MCF 10A (cell line): Measurements from ENCODE around the gene NCMAP. TPM values are rescaled to one million over a fixed set of nuclear protein-coding genes. Genes with fewer than 3 reads are reported as not detected.
A peak's percentile ranks its signal among the peaks of the same experiment; 100 is the strongest.
"Not testable (repeated sequence)": the region's sequence is repeated elsewhere in the genome, so short reads cannot be mapped to it uniquely, and the experiment has no call there.

Experiments
- BruUV-seq: library from RNA; stranded (reverse); fragments of 400-500 nt; replicated peaks from 2 replicates; lab custom pipeline; 2021; lab: Mats Ljungman, UMichigan
- CTCF ChIA-PET: fragments of 300-600 bp; sonication (Branson Sonifier 250); formaldehyde crosslinking; extraction: SDS; loops from one replicate; lab custom pipeline; 2021; ENCODE audit warnings: antibody characterized with exemption, inconsistent platforms; lab: Yijun Ruan, JAX
- POLR2A ChIA-PET: fragments of 300-600, 350-650 bp; sonication (Branson Sonifier 250); formaldehyde crosslinking; extraction: SDS; loops from one replicate; lab custom pipeline; 2020; ENCODE audit warnings: antibody characterized with exemption, inconsistent platforms; lab: Yijun Ruan, JAX
- DNase-seq: peaks from one replicate; pipeline ENCODE4 v3.0.0-alpha.2; 2018; ENCODE audit not compliant: unreplicated experiment
- H3K27ac Mint-ChIP-seq: one replicate; pipeline ENCODE4 v1.8.0; 2022; ENCODE audit warnings: mild to moderate bottlenecking, low read depth, mixed read lengths; ENCODE audit not compliant: unreplicated experiment
- H3K27me3 Mint-ChIP-seq: one replicate; pipeline ENCODE4 v1.8.0; 2022; ENCODE audit warnings: mixed read lengths; ENCODE audit not compliant: insufficient read depth, unreplicated experiment
- H3K36me3 Mint-ChIP-seq: one replicate; pipeline ENCODE4 v1.8.0; 2022; ENCODE audit warnings: mild to moderate bottlenecking, moderate library complexity, mixed read lengths; ENCODE audit not compliant: insufficient read depth, unreplicated experiment
- H3K4me1 Mint-ChIP-seq: one replicate; pipeline ENCODE4 v1.8.0; 2022; ENCODE audit warnings: mixed read lengths; ENCODE audit not compliant: insufficient read depth, unreplicated experiment
- H3K4me3 Mint-ChIP-seq: one replicate; pipeline ENCODE4 v1.8.0; 2022; ENCODE audit warnings: mild to moderate bottlenecking, moderate library complexity, mixed read lengths; ENCODE audit not compliant: unreplicated experiment
- H3K9me3 Mint-ChIP-seq: one replicate; pipeline ENCODE4 v1.8.0; 2022; ENCODE audit warnings: mixed read lengths; ENCODE audit not compliant: unreplicated experiment
- intact Hi-C: fragments of 100-400 bp; cut with micrococcal nuclease; formaldehyde crosslinking; loops from 2 replicates; pipeline ENCODE4 v1.14.1; 2022
- total RNA-seq: library from RNA; stranded (reverse); gene quantifications from 2 replicates; pipeline ENCODE4 v1.2.3, GENCODE V29; 2022
- TF ChIP-seq, protein P1 (sequence below): fragments of 200-600 bp; IDR thresholded peaks from one replicate; pipeline ENCODE4 v1.8.0; 2022; ENCODE audit warnings: antibody characterized with exemption, mild to moderate bottlenecking; ENCODE audit not compliant: unreplicated experiment

NCMAP gene
- total RNA-seq, 1 experiment from 2014 or later: not detected

DNA sequence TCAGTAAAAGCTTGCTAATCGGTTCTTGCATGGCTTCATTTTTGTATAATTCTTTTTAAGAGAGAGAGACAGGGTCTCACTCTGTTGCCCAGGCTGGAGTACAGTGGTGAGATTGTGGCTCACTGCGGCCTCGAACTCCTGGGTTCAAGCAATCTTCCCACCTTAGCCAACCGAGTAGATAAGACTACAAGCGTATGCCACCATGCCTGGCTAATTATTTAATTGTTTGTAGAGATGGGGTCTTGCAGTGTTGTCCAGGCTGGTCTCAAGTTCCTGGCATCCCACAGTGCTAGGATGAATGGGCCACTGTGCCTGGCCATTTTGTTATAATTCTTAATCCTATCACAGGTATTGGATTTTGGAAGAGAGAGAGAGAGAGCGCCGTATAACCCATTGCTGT is 29.8 kb upstream of the NCMAP start:
- intact Hi-C loops: loop anchor here (2.0 to 10.0 kb wide), 2 partner anchors 109 to 321 kb away; no protein-coding TSS in a partner anchor
- no peaks in the 10 kb centered on the region for H3K4me1 Mint-ChIP-seq
- no peak overlapping the region for H3K27ac Mint-ChIP-seq
- TF ChIP-seq, protein P1, sequence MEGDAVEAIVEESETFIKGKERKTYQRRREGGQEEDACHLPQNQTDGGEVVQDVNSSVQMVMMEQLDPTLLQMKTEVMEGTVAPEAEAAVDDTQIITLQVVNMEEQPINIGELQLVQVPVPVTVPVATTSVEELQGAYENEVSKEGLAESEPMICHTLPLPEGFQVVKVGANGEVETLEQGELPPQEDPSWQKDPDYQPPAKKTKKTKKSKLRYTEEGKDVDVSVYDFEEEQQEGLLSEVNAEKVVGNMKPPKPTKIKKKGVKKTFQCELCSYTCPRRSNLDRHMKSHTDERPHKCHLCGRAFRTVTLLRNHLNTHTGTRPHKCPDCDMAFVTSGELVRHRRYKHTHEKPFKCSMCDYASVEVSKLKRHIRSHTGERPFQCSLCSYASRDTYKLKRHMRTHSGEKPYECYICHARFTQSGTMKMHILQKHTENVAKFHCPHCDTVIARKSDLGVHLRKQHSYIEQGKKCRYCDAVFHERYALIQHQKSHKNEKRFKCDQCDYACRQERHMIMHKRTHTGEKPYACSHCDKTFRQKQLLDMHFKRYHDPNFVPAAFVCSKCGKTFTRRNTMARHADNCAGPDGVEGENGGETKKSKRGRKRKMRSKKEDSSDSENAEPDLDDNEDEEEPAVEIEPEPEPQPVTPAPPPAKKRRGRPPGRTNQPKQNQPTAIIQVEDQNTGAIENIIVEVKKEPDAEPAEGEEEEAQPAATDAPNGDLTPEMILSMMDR: no peak
- DNase-seq: no peak
- H3K27me3 Mint-ChIP-seq: no peaks in the 10 kb centered on the region
- H3K9me3 Mint-ChIP-seq: no peaks in the 10 kb centered on the region
- ChIA-PET CTCF (interaction anchor here (0.6 to 2.1 kb wide), 4 partner anchors 12 to 281 kb away, joined by 3 to 7 read pairs (median 4); no protein-coding TSS in a partner anchor), POLR2A (interaction anchor here (0.6 to 2.8 kb wide), 3 partner anchors 10 to 85 kb away, joined by 3 to 14 read pairs (median 3); no protein-coding TSS in a partner anchor)
- no peaks in the 10 kb centered on the region for H3K36me3 Mint-ChIP-seq
- H3K4me3 Mint-ChIP-seq: no peak overlapping the region
- no TSS peak for BruUV-seq

DNA sequence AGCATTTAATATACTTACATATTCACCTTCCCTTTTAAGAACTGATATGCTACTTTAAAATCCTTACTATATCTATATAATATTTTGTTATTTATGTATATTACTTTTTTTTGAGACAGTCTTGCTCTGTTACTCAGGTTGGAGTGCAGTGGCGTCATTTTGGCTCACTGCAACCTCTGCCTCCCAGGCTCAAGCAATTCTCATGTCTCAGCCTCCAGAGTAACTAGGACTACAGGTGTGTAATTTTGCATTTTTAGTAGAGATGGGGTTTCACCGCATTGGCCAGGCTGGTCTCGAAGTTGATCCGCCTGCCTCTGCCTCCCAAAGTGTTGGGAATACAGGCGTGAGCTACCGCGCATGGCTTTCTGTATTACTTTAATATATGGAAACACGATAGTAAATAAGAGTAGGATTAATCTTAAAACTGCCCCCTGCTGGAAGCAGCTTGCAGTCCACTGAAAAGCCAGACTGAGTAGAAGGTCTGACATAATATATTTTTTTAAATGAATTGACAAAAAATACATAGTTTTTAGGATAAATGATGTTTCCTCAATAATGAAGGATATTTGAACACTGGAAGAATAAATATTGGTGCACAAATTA is 28.8 kb upstream of the NCMAP start:
- DNase-seq: peak; percentile 38
- ChIA-PET POLR2A (interaction anchor here (0.5 to 1.6 kb wide), 5 partner anchors 9 to 328 kb away, joined by 3 read pairs; no protein-coding TSS in a partner anchor), CTCF (interaction anchor here (0.7 to 2.1 kb wide), 5 partner anchors 9 to 222 kb away, joined by 3 to 7 read pairs (median 4); no protein-coding TSS in a partner anchor)
- H3K4me1 Mint-ChIP-seq: no peaks in the 10 kb centered on the region
- H3K27me3 Mint-ChIP-seq: no peaks in the 10 kb centered on the region
- H3K27ac Mint-ChIP-seq: no peak overlapping the region
- H3K36me3 Mint-ChIP-seq: no peaks in the 10 kb centered on the region
- no TSS peak for BruUV-seq
- TF ChIP-seq, protein P1: peak; percentile 49
- intact Hi-C loops: loop anchor here (2.0 to 10.0 kb wide), 2 partner anchors 110 to 322 kb away; no protein-coding TSS in a partner anchor
- H3K9me3 Mint-ChIP-seq: no peaks in the 10 kb centered on the region
- no peak overlapping the region for H3K4me3 Mint-ChIP-seq

DNA sequence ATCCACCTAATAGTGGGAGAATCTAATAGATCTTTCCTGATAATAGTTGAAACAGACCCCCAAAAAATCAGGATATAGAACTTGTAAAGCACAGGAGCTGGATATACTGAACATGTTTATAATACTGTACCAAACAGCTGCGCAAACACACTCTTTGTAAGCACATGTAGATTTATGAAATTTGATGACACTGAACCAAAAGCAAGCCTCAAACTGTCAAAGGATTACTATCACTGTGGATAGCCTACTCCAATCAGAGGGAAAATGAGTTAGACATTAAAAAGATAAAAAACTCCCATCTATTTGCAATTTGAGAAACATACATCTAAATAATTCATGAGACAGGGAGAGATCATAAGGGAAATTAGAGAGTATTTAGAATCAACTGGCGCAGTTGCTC is 27.1 kb upstream of the NCMAP start:
- Mint-ChIP-seq H3K9me3 (no peaks in the 10 kb centered on the region), H3K27ac (no peak overlapping the region), H3K27me3 (no peaks in the 10 kb centered on the region), H3K4me1 (no peaks in the 10 kb centered on the region), H3K36me3 (no peaks in the 10 kb centered on the region), H3K4me3 (no peak overlapping the region)
- no TSS peak for BruUV-seq
- CTCF ChIA-PET: interaction anchor here (0.7 to 1.1 kb wide), 2 partner anchors 11 to 12 kb away, joined by 3 read pairs; no protein-coding TSS in a partner anchor
- DNase-seq: no peak
- TF ChIP-seq, protein P1: no peak
- intact Hi-C loops: loop anchor here (10.0 kb wide), 1 partner anchor 324 kb away; no protein-coding TSS in a partner anchor
- POLR2A ChIA-PET: interaction anchor here (0.6 to 1.2 kb wide), 2 partner anchors 13 to 91 kb away, joined by 3 to 6 read pairs; no protein-coding TSS in a partner anchor

DNA sequence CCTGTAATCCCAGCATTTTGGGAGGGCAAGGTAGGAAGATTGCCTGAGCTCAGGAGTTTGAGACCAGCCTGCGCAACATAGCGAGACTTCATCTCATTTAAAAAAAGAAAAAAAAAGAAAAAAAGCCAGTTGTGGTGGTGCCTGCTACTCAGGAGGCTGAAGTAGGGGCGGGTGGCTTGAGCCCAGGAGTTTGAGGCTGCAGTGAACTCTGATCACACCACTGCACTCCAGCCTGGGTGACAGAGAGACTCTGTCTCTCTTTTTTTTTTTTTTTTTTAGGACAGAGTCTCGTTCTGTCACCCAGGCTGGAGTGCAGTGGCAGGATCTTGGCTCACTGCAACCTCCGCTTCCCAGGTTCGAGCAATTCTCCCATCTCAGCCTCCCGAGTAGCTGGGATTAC is 26.6 kb upstream of the NCMAP start:
- not testable (repeated sequence) for BruUV-seq, H3K27me3 Mint-ChIP-seq, H3K4me3 Mint-ChIP-seq, H3K27ac Mint-ChIP-seq, H3K4me1 Mint-ChIP-seq, H3K36me3 Mint-ChIP-seq, H3K9me3 Mint-ChIP-seq, DNase-seq
- ChIA-PET POLR2A (interaction anchor here (1.2 kb wide), 1 partner anchor 14 kb away, joined by 6 read pairs; no protein-coding TSS in a partner anchor), CTCF (interaction anchor here (0.7 kb wide), 1 partner anchor 14 kb away, joined by 4 read pairs; no protein-coding TSS in a partner anchor)
- intact Hi-C loops: loop anchor here (10.0 kb wide), 1 partner anchor 324 kb away; no protein-coding TSS in a partner anchor
